ENCODE results near the gene RELT. TPM values are rescaled to one million over a fixed set of nuclear protein-coding genes. Genes with fewer than 3 reads are reported as not detected.

The RELT gene
- total and polyA plus RNA-seq, 2 experiments from 2014 or later = 9.3 to 18.7 TPM

GRCh38 chr11:73345481-73346160, 30.6 kb upstream of the RELT start:
- TF ChIP-seq CTCF (IDR thresholded peaks at IDR 0.05; ENCODE audit: low read depth, low read length) = no peak
- no peak for DNase-seq (ENCODE audit: low read depth in 1 of 2, low spot score in 1 of 2)
- H3K36me3 ChIP-seq = peaks cover 6% of the 10 kb centered on the region
- H3K27me3 ChIP-seq = no peaks in the 10 kb centered on the region
- no peaks in the 10 kb centered on the region for H3K9me3 ChIP-seq (ENCODE audit: low read depth)
- no peak overlapping the region for H3K27ac ChIP-seq
- peaks cover 13% of the 10 kb centered on the region for H3K4me1 ChIP-seq (ENCODE audit: low read depth)
- no peak overlapping the region for H3K4me3 ChIP-seq

GRCh38 chr11:73346186-73346935, 29.8 kb upstream of the RELT start:
- no peak for DNase-seq (ENCODE audit: low read depth in 1 of 2, low spot score in 1 of 2)
- no peak overlapping the region for H3K27ac ChIP-seq
- H3K27me3 ChIP-seq = no peaks in the 10 kb centered on the region
- no peaks in the 10 kb centered on the region for H3K9me3 ChIP-seq (ENCODE audit: low read depth)
- no peak for TF ChIP-seq CTCF (IDR thresholded peaks at IDR 0.05; ENCODE audit: low read depth, low read length)
- H3K36me3 ChIP-seq = peaks cover 6% of the 10 kb centered on the region
- H3K4me1 ChIP-seq (ENCODE audit: low read depth) = peaks cover 13% of the 10 kb centered on the region
- H3K4me3 ChIP-seq = no peak overlapping the region

- H3K9me3 ChIP-seq (ENCODE audit: low read depth) = no peaks in the 10 kb centered on the region
- no peaks in the 10 kb centered on the region for H3K27me3 ChIP-seq
- H3K4me3 ChIP-seq = no peak overlapping the region
- no peak for DNase-seq (ENCODE audit: low read depth in 1 of 2, low spot score in 1 of 2)
- peaks cover 6% of the 10 kb centered on the region for H3K36me3 ChIP-seq
- H3K4me1 ChIP-seq (ENCODE audit: low read depth) = peaks cover 10% of the 10 kb centered on the region
- TF ChIP-seq CTCF (IDR thresholded peaks at IDR 0.05; ENCODE audit: low read depth, low read length) = no peak
- no peak overlapping the region for H3K27ac ChIP-seq
Measured at GRCh38 chr11:73347067-73347466, 29.1 kb upstream of the RELT start.

- Histone ChIP-seq H3K4me1 (ENCODE audit: low read depth) (peaks cover 2% of the 10 kb centered on the region), H3K4me3 (no peak overlapping the region), H3K27me3 (no peaks in the 10 kb centered on the region), H3K36me3 (peaks cover 6% of the 10 kb centered on the region), H3K9me3 (ENCODE audit: low read depth) (no peaks in the 10 kb centered on the region), H3K27ac (no peak overlapping the region)
- DNase-seq (ENCODE audit: low read depth in 1 of 2, low spot score in 1 of 2) = no peak
- no peak for TF ChIP-seq CTCF (IDR thresholded peaks at IDR 0.05; ENCODE audit: low read depth, low read length)
Measured at GRCh38 chr11:73348838-73349237, 27.4 kb upstream of the RELT start.

- TF ChIP-seq CTCF (IDR thresholded peaks at IDR 0.05; ENCODE audit: low read depth, low read length) = no peak
- no peak overlapping the region for H3K4me3 ChIP-seq
- DNase-seq (ENCODE audit: low read depth in 1 of 2, low spot score in 1 of 2) = no peak
Measured at GRCh38 chr11:73349633-73350032, 26.6 kb upstream of the RELT start.

More at GRCh38 chr11:73349633-73350032, 26.6 kb upstream of the RELT start:
- H3K36me3 ChIP-seq = peaks cover 6% of the 10 kb centered on the region
- no peak overlapping the region for H3K27ac ChIP-seq
- no peaks in the 10 kb centered on the region for H3K27me3 ChIP-seq
- no peaks in the 10 kb centered on the region for H3K4me1 ChIP-seq (ENCODE audit: low read depth)
- H3K9me3 ChIP-seq (ENCODE audit: low read depth) = no peaks in the 10 kb centered on the region
